PC-9 (cell line): ENCODE measurements around the gene GPX4. TPM values are rescaled to one million over a fixed set of nuclear protein-coding genes. Genes with fewer than 3 reads are reported as not detected.
A peak's percentile ranks its signal among the peaks of the same experiment; 100 is the strongest.

Experiments
- BruUV-seq: library from RNA; stranded (reverse); fragments of 400-500 nt; replicated peaks from 2 replicates; lab custom pipeline; 2021; lab: Mats Ljungman, UMichigan
- CTCF ChIA-PET: fragments of 300-600 bp; sonication (Branson Sonifier 250); formaldehyde crosslinking; loops from one replicate; lab custom pipeline; 2022; ENCODE audit warnings: antibody characterized with exemption; lab: Charles Lee
- POLR2A ChIA-PET: fragments of 300-600 bp; sonication (Branson Sonifier 250); formaldehyde crosslinking; loops from one replicate; lab custom pipeline; 2022; ENCODE audit warnings: antibody characterized with exemption; ENCODE audit not compliant: unreplicated experiment; lab: Charles Lee
- DNase-seq, 2 experiments: peaks; one replicate each; pipeline versions ENCODE4 v3.0.0 to v3.0.0-alpha.2; 2015 to 2022; ENCODE audit warnings: mixed read lengths in 1 of 2
- H2AFZ ChIP-seq: fragments of 200-600 bp; sonication (generic); 2 replicates; pipeline ENCODE4 v1.8.1; 2017; ENCODE audit warnings: antibody characterized with exemption
- H3F3A ChIP-seq: fragments of 200-600 bp; sonication (generic); 2 replicates; pipeline ENCODE4 v1.8.1; 2017; ENCODE audit warnings: antibody characterized with exemption, mild to moderate bottlenecking, low read depth; ENCODE audit not compliant: insufficient read depth
- H3K27ac ChIP-seq: fragments of 200-600 bp; sonication (generic); 2 replicates; pipeline ENCODE4 v1.6.1; 2016; ENCODE audit warnings: mixed run types
- H3K27me3 ChIP-seq: fragments of 200-600 bp; sonication (generic); 2 replicates; pipeline ENCODE4 v1.6.1; 2016; ENCODE audit warnings: low read depth, mixed run types; ENCODE audit not compliant: insufficient read depth
- H3K36me3 ChIP-seq: fragments of 200-600 bp; sonication (generic); 2 replicates; pipeline ENCODE4 v1.6.1; 2016; ENCODE audit warnings: low read depth, mixed run types
- H3K4me1 ChIP-seq: fragments of 200-600 bp; sonication (generic); replicated peaks from 2 replicates; pipeline ENCODE4 v1.6.1; 2016; ENCODE audit warnings: mixed run types; ENCODE audit not compliant: insufficient read depth
- H3K4me2 ChIP-seq: fragments of 200-600 bp; sonication (generic); 2 replicates; pipeline ENCODE4 v1.6.1; 2017; ENCODE audit warnings: mixed run types
- H3K4me3 ChIP-seq: fragments of 200-600 bp; sonication (generic); 2 replicates; pipeline ENCODE4 v1.6.1; 2016; ENCODE audit warnings: mixed run types
- H3K79me2 ChIP-seq: fragments of 200-600 bp; sonication (generic); 2 replicates; pipeline ENCODE4 v1.6.1; 2017; ENCODE audit warnings: low read depth, mixed run types
- H3K9me2 ChIP-seq: fragments of 200-600 bp; sonication (generic); 2 replicates; pipeline ENCODE4 v1.8.1; 2017; ENCODE audit warnings: mild to moderate bottlenecking; ENCODE audit not compliant: insufficient read depth
- H3K9me3 ChIP-seq: fragments of 200-600 bp; sonication (generic); 2 replicates; pipeline ENCODE4 v1.8.1; 2016; ENCODE audit warnings: low read depth; ENCODE audit not compliant: insufficient read depth
- H4K20me1 ChIP-seq: fragments of 200-600 bp; sonication (generic); 2 replicates; pipeline ENCODE4 v1.8.1; 2017; ENCODE audit not compliant: insufficient read depth
- EZH2 ChIP-seq: fragments of 200-600 bp; sonication (generic); IDR thresholded peaks from 2 replicates; pipeline ENCODE4 v1.8.0; 2017; ENCODE audit warnings: antibody characterized with exemption, low read depth
- intact Hi-C: fragments of 100-400 bp; cut with micrococcal nuclease; formaldehyde crosslinking; loops from one replicate; pipeline ENCODE4 v1.10.0; 2022; ENCODE audit not compliant: unreplicated experiment
- total RNA-seq: library from RNA; stranded (reverse); gene quantifications from 2 replicates; pipeline ENCODE4 v1.2.3, GENCODE V29; 2021
- TF ChIP-seq, protein P1 (sequence below): fragments of 200-600 bp; sonication (generic); conservative IDR thresholded peaks from 2 replicates; pipeline ENCODE4 v1.6.1; 2017; ENCODE audit warnings: mixed run types, antibody characterized with exemption, mild to moderate bottlenecking, moderate library complexity

GPX4 gene
- total RNA-seq, 1 experiment from 2014 or later, result 465 TPM

- Histone ChIP-seq H3K4me1 (peaks cover 19% of the 10 kb centered on the region), H3K4me2 (peak overlapping the region; percentile 74), H3F3A (peaks cover 23% of the 10 kb centered on the region; the same call in 1 of the 2 replicates), H3K27me3 (no peaks in the 10 kb centered on the region), H3K9me2 (no peaks in the 10 kb centered on the region), H3K9me3 (no peaks in the 10 kb centered on the region), H3K36me3 (no peaks in the 10 kb centered on the region), H4K20me1 (peaks cover 37% of the 10 kb centered on the region), H3K4me3 (peak overlapping the region; percentile 42; the same call in 1 of the 2 replicates), H3K79me2 (peaks cover 57% of the 10 kb centered on the region), H2AFZ (no peak overlapping the region), H3K27ac (peak overlapping the region; percentile 65)
- peak; percentile 69 to 80 for DNase-seq
- no TSS peak for BruUV-seq
- ChIA-PET POLR2A (interaction anchor here (0.6 kb wide), 1 partner anchor 15 kb away, joined by 4 read pairs; no protein-coding TSS in a partner anchor), CTCF (no interaction called here)
- intact Hi-C loops, result no loop called here
- no peak for TF ChIP-seq EZH2
- TF ChIP-seq, protein P1, sequence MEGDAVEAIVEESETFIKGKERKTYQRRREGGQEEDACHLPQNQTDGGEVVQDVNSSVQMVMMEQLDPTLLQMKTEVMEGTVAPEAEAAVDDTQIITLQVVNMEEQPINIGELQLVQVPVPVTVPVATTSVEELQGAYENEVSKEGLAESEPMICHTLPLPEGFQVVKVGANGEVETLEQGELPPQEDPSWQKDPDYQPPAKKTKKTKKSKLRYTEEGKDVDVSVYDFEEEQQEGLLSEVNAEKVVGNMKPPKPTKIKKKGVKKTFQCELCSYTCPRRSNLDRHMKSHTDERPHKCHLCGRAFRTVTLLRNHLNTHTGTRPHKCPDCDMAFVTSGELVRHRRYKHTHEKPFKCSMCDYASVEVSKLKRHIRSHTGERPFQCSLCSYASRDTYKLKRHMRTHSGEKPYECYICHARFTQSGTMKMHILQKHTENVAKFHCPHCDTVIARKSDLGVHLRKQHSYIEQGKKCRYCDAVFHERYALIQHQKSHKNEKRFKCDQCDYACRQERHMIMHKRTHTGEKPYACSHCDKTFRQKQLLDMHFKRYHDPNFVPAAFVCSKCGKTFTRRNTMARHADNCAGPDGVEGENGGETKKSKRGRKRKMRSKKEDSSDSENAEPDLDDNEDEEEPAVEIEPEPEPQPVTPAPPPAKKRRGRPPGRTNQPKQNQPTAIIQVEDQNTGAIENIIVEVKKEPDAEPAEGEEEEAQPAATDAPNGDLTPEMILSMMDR, result no peak
These were observed 51.0 kb downstream of the GPX4 start for GRCh38 chr19:1154731-1155351.

- no peak overlapping the region for H2AFZ ChIP-seq
- TF ChIP-seq, protein P1, result no peak
- no peak for TF ChIP-seq EZH2
- H3K4me2 ChIP-seq, result peak overlapping the region; percentile 74
- H3K4me1 ChIP-seq, result peaks cover 19% of the 10 kb centered on the region
- peaks cover 23% of the 10 kb centered on the region; the same call in 1 of the 2 replicates for H3F3A ChIP-seq
- TSS peak; percentile 71 for BruUV-seq
- POLR2A ChIA-PET, result interaction anchor here (0.6 kb wide), 1 partner anchor 14 kb away, joined by 4 read pairs; no protein-coding TSS in a partner anchor
- H3K79me2 ChIP-seq, result peaks cover 65% of the 10 kb centered on the region
- H3K27ac ChIP-seq, result peak overlapping the region; percentile 65
- peak overlapping the region; percentile 23; the same call in 1 of the 2 replicates for H3K4me3 ChIP-seq
- peaks cover 44% of the 10 kb centered on the region for H4K20me1 ChIP-seq
- intact Hi-C loops, result no loop called here
- CTCF ChIA-PET, result no interaction called here
- no peaks in the 10 kb centered on the region for H3K9me2 ChIP-seq
- no peaks in the 10 kb centered on the region for H3K36me3 ChIP-seq
- no peaks in the 10 kb centered on the region for H3K27me3 ChIP-seq
- H3K9me3 ChIP-seq, result no peaks in the 10 kb centered on the region
- no peak for DNase-seq
These were observed 51.8 kb downstream of the GPX4 start for GRCh38 chr19:1155352-1156304.

Other genes starting within 250 kb of the GPX4 start
- 8.0 and 17.1 TPM in 2 replicates for gene CFD, start 244.3 kb upstream of the GPX4 start, total RNA-seq
- 54.7 and 63.8 TPM in 2 replicates for gene MED16, start 210.8 kb upstream of the GPX4 start, total RNA-seq
- gene RNU6-9, start 210.5 kb upstream of the GPX4 start, total RNA-seq, result not detected in 2 replicates
- 55.8 and 57.5 TPM in 2 replicates for gene R3HDM4, start 190.8 kb upstream of the GPX4 start, total RNA-seq
- gene KISS1R, start 186.7 kb upstream of the GPX4 start, total RNA-seq, result not detected in 2 replicates
- gene ARID3A, start 178.0 kb upstream of the GPX4 start, total RNA-seq, result 9.2 and 10.7 TPM in 2 replicates
- gene WDR18, start 119.6 kb upstream of the GPX4 start, total RNA-seq, result 61.5 and 95.3 TPM in 2 replicates
- 0.11 and 0.13 TPM in 2 replicates for gene GRIN3B, start 103.6 kb upstream of the GPX4 start, total RNA-seq
- 155 and 162 TPM in 2 replicates for gene TMEM259, start 82.9 kb upstream of the GPX4 start, total RNA-seq
- gene RNU6-2, start 82.5 kb upstream of the GPX4 start, total RNA-seq, result not detected in 2 replicates
- gene CNN2, start 77.4 kb upstream of the GPX4 start, total RNA-seq, result 168 and 206 TPM in 2 replicates
- gene ABCA7, start 63.9 kb upstream of the GPX4 start, total RNA-seq, result 29.9 and 32.0 TPM in 2 replicates
- 20.2 and 20.6 TPM in 2 replicates for gene ARHGAP45, start 36.8 kb upstream of the GPX4 start, total RNA-seq
- gene POLR2E, start 8.6 kb upstream of the GPX4 start, total RNA-seq, result 180 and 237 TPM in 2 replicates
- 75.6 and 82.4 TPM in 2 replicates for gene SBNO2, start 70.3 kb downstream of the GPX4 start, total RNA-seq
- gene STK11, start 101.8 kb downstream of the GPX4 start, total RNA-seq, result 53.0 and 59.5 TPM in 2 replicates
- 1.8 and 1.9 TPM in 2 replicates for gene CBARP, start 134.0 kb downstream of the GPX4 start, total RNA-seq
- gene ATP5F1D, start 137.8 kb downstream of the GPX4 start, total RNA-seq, result 157 and 214 TPM in 2 replicates
- gene MIDN, start 144.6 kb downstream of the GPX4 start, total RNA-seq, result 61.4 and 92.0 TPM in 2 replicates
- 86.9 and 143 TPM in 2 replicates for gene CIRBP, start 165.3 kb downstream of the GPX4 start, total RNA-seq
- 51.8 and 64.2 TPM in 2 replicates for gene FAM174C, start 171.5 kb downstream of the GPX4 start, total RNA-seq
- 1.6 TPM in 1 of 2 replicates, not detected in the other for gene EFNA2, start 181.9 kb downstream of the GPX4 start, total RNA-seq